ENCODE data around the gene IRF2BP2. TPM values are rescaled to one million over a fixed set of nuclear protein-coding genes. Genes with fewer than 3 reads are reported as not detected.

Gene IRF2BP2
- total and polyA plus RNA-seq, 2 donors (not counting 1 experiment from before 2014, with no cell fraction given) = 126 to 255 TPM

- H3K9ac ChIP-seq (ENCODE audit: low read length) = peak overlapping the region; percentile 36
- H3K9me3 ChIP-seq (ENCODE audit: control extremely low read depth in 1 of 3, control insufficient read depth in 2 of 3, insufficient read depth in 1 of 3, low read length in 2 of 3) = peaks cover 0 to 4% (median 1%) of the 10 kb centered on the region in 3 donors
- no peaks in the 10 kb centered on the region for H3K9me3 Mint-ChIP-seq (ENCODE audit: insufficient read depth)
- peak overlapping the region in 1 of 5 experiments; percentile 70 for H3K4me3 ChIP-seq (ENCODE audit: control extremely low read depth in 1 of 5, extremely low read depth in 1 of 5, insufficient read depth in 1 of 5, low read depth in 2 of 5, low read length in 4 of 5)
- H3K27ac ChIP-seq (ENCODE audit: low read length in 2 of 2) = peak overlapping the region; percentile 3 to 93
- ChIA-PET CTCF (interaction anchor here (1.1 to 10.9 kb wide), 4 partner anchors 9 to 480 kb away, joined by 3 to 157 read pairs (median 10); no protein-coding TSS in a partner anchor), POLR2A (interaction anchor here (0.6 kb wide), 1 partner anchor 552 kb away, joined by 5 read pairs; no protein-coding TSS in a partner anchor)
- peak overlapping the region; percentile 75 for H3K27ac Mint-ChIP-seq
- 0% methylated on average over 3 of the region's 6 CpGs for WGBS (ENCODE audit: insufficient coverage)
- H2AFZ ChIP-seq (ENCODE audit: insufficient read depth, low read depth, low read length, poor library complexity, severe bottlenecking) = no peak overlapping the region
- intact Hi-C loops (cut with micrococcal nuclease) = no loop called here
- TF ChIP-seq CTCF (IDR thresholded peaks at IDR 0.05) = no peak
- TF ChIP-seq EZH2 (IDR thresholded peaks at IDR 0.05; ENCODE audit: borderline replicate concordance, insufficient read depth, low read depth, low read length, poor library complexity, severe bottlenecking) = no peak
- peaks cover 76 to 85% of the 10 kb centered on the region in 2 donors for H3K4me1 ChIP-seq (ENCODE audit: control insufficient read depth in 2 of 2, insufficient read depth in 2 of 2, low read length in 2 of 2)
- peaks cover 20% of the 10 kb centered on the region for H4K20me1 ChIP-seq (ENCODE audit: control insufficient read depth, insufficient read depth, low read length, poor library complexity, severe bottlenecking)
- ATAC-seq (ENCODE audit: low read depth) = no peak
- H3K27me3 Mint-ChIP-seq = no peaks in the 10 kb centered on the region
- no peak for DNase-seq
- H3K4me1 Mint-ChIP-seq = peaks cover 81% of the 10 kb centered on the region
- H3K79me2 ChIP-seq (ENCODE audit: control insufficient read depth, insufficient read depth, low read length) = peaks cover 65% of the 10 kb centered on the region
- H3K36me3 ChIP-seq (replicated peaks in 1 of 2; ENCODE audit: control extremely low read depth in 1 of 2, control insufficient read depth in 1 of 2, extremely low read depth in 1 of 2, insufficient read depth in 2 of 2, low read length in 1 of 2) = peaks cover 0 to 7% of the 10 kb centered on the region in 2 experiments
- peak overlapping the region; percentile 77 for H3K4me3 Mint-ChIP-seq
- H3K27me3 ChIP-seq (replicated peaks in 1 of 4; ENCODE audit: control extremely low read depth in 1 of 4, control insufficient read depth in 3 of 4, insufficient read depth in 4 of 4, low read length in 3 of 4) = no peaks in the 10 kb centered on the region
- peak overlapping the region; percentile 93 for H3K4me2 ChIP-seq (replicated peaks; ENCODE audit: low read depth, low read length, poor library complexity, severe bottlenecking)
Measured at GRCh38 chr1:234603221-234604204, 6.5 kb downstream of the IRF2BP2 start.
